ENCODE measurements around the gene FBXO3.
"Not testable (repeated sequence)": the region's sequence is repeated elsewhere in the genome, so short reads cannot be mapped to it uniquely, and the experiment has no call there.

DNA sequence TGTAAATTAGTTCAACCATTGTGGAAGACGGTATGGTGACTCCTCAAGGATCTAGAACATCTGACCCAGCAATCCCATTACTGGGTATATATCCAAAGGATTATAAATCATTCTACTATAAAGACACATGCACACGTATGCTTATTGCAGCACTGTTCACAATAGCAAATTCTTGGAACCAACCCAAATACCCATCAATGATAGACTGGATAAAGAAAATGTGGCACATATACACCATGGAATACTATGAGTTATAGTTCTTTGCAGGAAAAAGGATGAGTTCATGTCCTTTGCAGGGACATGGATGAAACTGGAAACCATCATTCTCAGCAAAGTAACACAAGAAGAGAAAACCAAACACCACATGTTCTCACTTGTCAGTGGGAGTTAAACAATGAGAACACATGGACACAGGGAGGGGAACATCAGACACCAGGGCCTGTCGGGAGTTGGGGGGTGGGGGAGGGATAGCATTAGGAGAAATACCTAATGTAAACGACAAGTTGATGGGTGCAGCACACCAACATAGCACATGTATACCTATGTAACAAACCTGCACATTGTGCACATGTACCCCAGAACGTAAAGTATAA, 45.2 kb downstream of the FBXO3 start:
- TF ChIP-seq SRF (IDR thresholded peaks at IDR 0.05; ENCODE audit: low read depth, low read length); EP300 (IDR thresholded peaks at IDR 0.05; ENCODE audit: borderline replicate concordance in 1 of 2, low read depth in 2 of 2, low read length in 2 of 2); POLR2A (IDR thresholded peaks at IDR 0.05; ENCODE audit: control extremely low read depth in 1 of 2, low read depth in 2 of 2, low read length in 2 of 2); CHD1 (IDR thresholded peaks at IDR 0.05; ENCODE audit: low read depth, low read length); POLR2AphosphoS5 (IDR thresholded peaks at IDR 0.05; ENCODE audit: low read depth, low read length); JUND (IDR thresholded peaks at IDR 0.05; ENCODE audit: low read length); SP2 (IDR thresholded peaks at IDR 0.05; ENCODE audit: low read length); KDM1A (IDR thresholded peaks at IDR 0.05; ENCODE audit: borderline replicate concordance, low read length): not testable (repeated sequence)

Data from H1 (cell line).